HG03442 (cell line): ENCODE measurements around the gene TBKBP1.

Experiments
- ATAC-seq: cut with Tn5 transposase; IDR thresholded peaks from one replicate; pipeline ENCODE4 v1.9.1; 2021; ENCODE audit warnings: mild to moderate bottlenecking, moderate library complexity; ENCODE audit not compliant: unreplicated experiment

TBKBP1 gene

GRCh38 chr17:47693731-47694580 lies at the start of gene TBKBP1:
TBKBP1 (plus strand) TSS chr17:47694161; CDS start chr17:47696113, 1,952 bp downstream.
- ATAC-seq, result no peak

- ATAC-seq, result no peak
These were observed 49.6 kb upstream of the TBKBP1 start for GRCh38 chr17:47644324-47644723.

DNA sequence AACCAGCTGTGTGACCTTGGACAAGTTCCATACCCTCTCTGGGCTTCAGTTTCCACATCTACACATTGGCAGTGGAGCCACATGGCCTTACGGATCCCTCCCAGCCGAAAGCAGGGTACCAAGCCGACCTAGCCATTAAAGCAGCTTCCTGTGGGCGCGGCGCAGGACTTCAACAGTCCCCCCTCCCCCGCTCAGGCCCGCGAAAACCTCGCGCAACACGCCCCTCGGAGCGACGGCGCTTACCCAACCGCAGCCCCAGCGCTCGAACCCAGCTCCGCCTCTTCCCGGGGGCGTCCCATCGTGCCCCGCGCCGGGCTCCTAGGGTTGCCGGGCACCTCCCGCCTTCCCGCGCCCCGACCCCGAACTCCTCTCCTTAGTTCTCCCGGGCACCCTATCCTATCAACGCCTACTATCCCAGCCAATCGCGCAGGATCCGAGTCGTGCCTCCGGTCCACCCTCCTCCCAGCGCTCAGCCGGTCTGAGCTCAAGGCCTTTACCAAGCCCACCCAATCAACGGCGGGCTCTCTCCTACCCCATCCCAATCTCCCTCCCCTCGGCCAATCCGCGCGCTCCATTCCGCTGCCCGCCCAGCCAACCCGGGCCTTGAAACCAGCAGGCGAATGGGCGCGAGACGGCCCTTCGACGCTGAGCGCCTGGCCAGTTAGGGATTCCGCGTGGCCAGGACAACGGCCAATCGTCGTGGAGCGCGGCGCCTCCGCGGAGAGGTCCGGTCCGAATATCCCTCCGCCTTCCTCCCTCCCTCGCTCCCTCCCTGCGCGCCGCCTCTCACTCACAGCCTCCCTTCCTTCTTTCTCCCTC lies 44.6 kb upstream of the TBKBP1 start, which contains the start of gene KPNB1:
TSS of gene KPNB1 (plus strand) at position 767 of the 819 bp plus-strand sequence. CDS start 326 bp downstream, outside the sequence.
- ATAC-seq, result peak; percentile 80

- no peak for ATAC-seq
These were observed 43.9 kb upstream of the TBKBP1 start for GRCh38 chr17:47649972-47650524.

- peak; percentile 48 for ATAC-seq
These were observed 43.1 kb upstream of the TBKBP1 start for GRCh38 chr17:47650525-47651522.

- ATAC-seq, result no peak
These were observed 42.3 kb upstream of the TBKBP1 start for GRCh38 chr17:47651704-47652103.

DNA sequence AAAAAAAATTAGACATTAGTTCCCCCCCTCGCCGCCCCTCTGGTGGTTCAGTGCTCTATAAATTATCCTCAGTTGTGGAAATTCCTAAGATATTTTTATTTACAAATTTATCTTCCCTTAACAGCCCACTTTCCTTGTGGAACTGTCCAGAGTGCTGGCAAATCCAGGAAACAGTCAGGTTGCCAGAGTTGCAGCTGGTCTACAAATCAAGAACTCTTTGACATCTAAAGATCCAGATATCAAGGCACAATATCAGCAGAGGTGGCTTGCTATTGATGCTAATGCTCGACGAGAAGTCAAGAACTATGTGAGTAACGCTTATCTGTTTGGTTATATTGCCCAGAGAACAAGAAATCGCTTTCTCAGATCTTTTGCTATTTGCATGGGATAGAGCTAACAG lies 41.4 kb upstream of the TBKBP1 start:
- ATAC-seq, result no peak

DNA sequence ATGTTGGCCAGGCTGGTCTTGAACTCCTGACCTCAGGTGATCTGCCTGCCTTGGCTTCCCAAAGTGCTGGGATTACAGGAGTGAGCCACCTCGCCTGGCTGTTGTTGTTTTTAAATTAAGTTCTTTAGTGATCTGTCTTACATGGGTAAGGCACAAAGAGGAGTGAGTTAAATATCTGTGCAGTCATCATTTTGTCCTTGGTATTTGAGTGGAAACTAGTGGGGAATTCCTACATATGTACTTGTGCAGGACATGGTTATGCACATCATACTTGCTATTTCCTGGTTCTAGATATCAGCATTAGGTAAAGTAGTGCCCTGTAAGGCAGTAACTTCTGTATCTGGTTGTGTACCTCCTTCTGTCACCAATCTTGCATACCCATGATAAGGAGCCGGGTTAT lies 40.5 kb upstream of the TBKBP1 start:
- ATAC-seq, result no peak

DNA sequence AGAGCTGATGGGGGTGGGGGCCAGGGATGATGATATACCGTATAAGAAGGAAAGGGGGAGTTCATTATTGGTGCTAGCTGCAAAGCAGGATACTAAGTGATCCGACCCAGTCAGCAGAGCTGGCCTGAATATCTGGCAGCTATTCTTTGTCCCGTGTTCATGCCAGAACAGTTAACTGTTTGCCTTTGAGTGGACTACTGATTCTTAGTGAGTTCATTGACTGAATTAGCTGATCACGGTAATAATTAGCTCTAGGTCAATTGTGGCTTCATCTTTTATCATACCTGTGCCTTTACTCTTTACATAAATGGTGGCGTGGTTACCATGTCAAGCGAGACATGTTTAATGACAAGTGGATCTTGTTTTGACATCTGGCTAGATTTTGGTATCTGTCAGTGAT lies 39.0 kb upstream of the TBKBP1 start:
- ATAC-seq, result no peak

GRCh38 chr17:47660064-47660492 lies 33.9 kb upstream of the TBKBP1 start:
- ATAC-seq, result no peak

GRCh38 chr17:47663912-47664623 lies 29.9 kb upstream of the TBKBP1 start:
- peak; percentile 42 for ATAC-seq

- no peak for ATAC-seq
These were observed 29.4 kb upstream of the TBKBP1 start for GRCh38 chr17:47664624-47664941.

- no peak for ATAC-seq
These were observed 28.3 kb upstream of the TBKBP1 start for GRCh38 chr17:47665655-47666054.

- ATAC-seq, result no peak
These were observed 24.9 kb upstream of the TBKBP1 start for GRCh38 chr17:47669081-47669480.

- no peak for ATAC-seq
These were observed 23.9 kb upstream of the TBKBP1 start for GRCh38 chr17:47670064-47670463.

GRCh38 chr17:47674499-47674898 lies 19.5 kb upstream of the TBKBP1 start:
- ATAC-seq, result no peak

GRCh38 chr17:47675380-47676198 lies 18.4 kb upstream of the TBKBP1 start:
- no peak for ATAC-seq

DNA sequence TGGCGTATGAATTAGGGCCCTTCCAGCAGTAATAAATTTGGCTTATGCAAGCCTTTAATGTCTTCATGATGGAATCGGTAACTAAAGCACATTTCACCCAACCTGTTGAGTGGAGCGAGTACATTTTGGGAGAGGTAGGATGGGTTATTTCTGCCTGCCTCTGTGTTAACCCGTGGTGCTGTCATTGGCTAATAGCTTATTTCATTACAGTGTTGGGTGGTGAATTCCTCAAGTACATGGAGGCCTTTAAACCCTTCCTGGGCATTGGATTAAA lies 17.8 kb upstream of the TBKBP1 start:
- no peak for ATAC-seq

DNA sequence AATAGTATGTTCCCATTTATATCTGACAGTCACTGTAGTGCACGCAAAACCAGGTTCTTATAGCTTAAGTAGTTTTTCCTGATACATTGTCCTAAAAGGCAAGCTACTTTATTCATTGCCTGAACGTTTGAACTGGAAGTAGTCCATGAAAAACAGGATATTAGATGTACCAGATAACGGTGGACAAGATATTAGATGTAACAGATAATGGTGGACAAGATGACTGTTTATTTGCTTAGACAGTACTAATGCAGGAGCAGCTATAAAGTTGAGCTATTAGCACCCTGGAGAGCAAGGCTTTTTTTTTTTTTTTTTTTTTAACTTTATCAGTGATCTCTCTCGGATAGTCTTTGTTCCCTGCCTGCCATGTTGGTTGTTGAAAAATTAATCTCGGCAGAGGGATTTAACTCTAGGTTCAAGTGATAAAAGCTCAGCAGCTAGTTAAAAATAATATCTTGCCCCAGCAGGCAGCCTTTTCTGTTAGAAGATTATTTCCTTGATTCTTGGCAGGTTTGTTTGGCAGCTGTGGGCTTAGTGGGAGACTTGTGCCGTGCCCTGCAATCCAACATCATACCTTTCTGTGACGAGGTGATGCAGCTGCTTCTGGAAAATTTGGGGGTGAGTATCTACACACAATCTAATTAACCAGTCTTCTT lies 17.3 kb upstream of the TBKBP1 start:
- ATAC-seq, result no peak
